DMS114 treated with DMSO at 0.1 percent for 48 hours (cell line): ENCODE measurements around the gene NEU4.

Experiments
- DNase-seq: peaks from one replicate; lab custom pipeline; 2025; ENCODE audit not compliant: unreplicated experiment; lab: John Stamatoyannopoulos, UW

Gene NEU4

GRCh38 chr2:241850544-241851324, 41.7 kb downstream of the NEU4 start:
- no peak for DNase-seq

- no peak for DNase-seq
These were observed 42.5 kb downstream of the NEU4 start for GRCh38 chr2:241851325-241852115.

- DNase-seq, result no peak
These were observed 43.4 kb downstream of the NEU4 start for GRCh38 chr2:241852116-241852980.

GRCh38 chr2:241852981-241853631, 44.1 kb downstream of the NEU4 start:
- no peak for DNase-seq

- DNase-seq, result no peak
These were observed 44.8 kb downstream of the NEU4 start for GRCh38 chr2:241853651-241854341.

- DNase-seq, result no peak
These were observed 45.6 kb downstream of the NEU4 start for GRCh38 chr2:241854342-241855244.

- no peak for DNase-seq
These were observed 46.4 kb downstream of the NEU4 start for GRCh38 chr2:241855245-241855887.

GRCh38 chr2:241855888-241856422, 47.0 kb downstream of the NEU4 start:
- DNase-seq, result no peak

GRCh38 chr2:241857041-241857541, 48.1 kb downstream of the NEU4 start:
- no peak for DNase-seq

- DNase-seq, result no peak
These were observed 48.7 kb downstream of the NEU4 start for GRCh38 chr2:241857572-241858121.

- no peak for DNase-seq
These were observed 49.4 kb downstream of the NEU4 start, which contains the start of gene PDCD1 for GRCh38 chr2:241858206-241859016. TSS of gene PDCD1 (minus strand) at chr2:241858894. CDS start at chr2:241858838, 56 bp downstream.

- no peak for DNase-seq
These were observed 50.0 kb downstream of the NEU4 start for GRCh38 chr2:241859017-241859435.

- no peak for DNase-seq
These were observed 50.6 kb downstream of the NEU4 start for GRCh38 chr2:241859436-241860183.

GRCh38 chr2:241860184-241861078, 51.4 kb downstream of the NEU4 start:
- DNase-seq, result no peak

- no peak for DNase-seq
These were observed 52.3 kb downstream of the NEU4 start for GRCh38 chr2:241861264-241861663.
